Measurements from ENCODE around the gene GAS2L1.
A peak's percentile ranks its signal among the peaks of the same experiment; 100 is the strongest.

GAS2L1 gene

GRCh38 chr22:29323641-29324040 lies 17.2 kb downstream of the GAS2L1 start:
- in situ Hi-C loops (cut with HindIII; ENCODE audit: low pct_ligation_motif_present, low sequenced_read_pairs) = no loop called here
- Histone ChIP-seq H3K27ac (no peak overlapping the region), H3K27me3 (replicated peaks) (no peaks in the 10 kb centered on the region), H3K4me3 (ENCODE audit: low read depth, low read length) (no peak overlapping the region), H3K36me3 (replicated peaks) (peaks cover 13% of the 10 kb centered on the region)
- no peak for DNase-seq
- no peak for TF ChIP-seq CTCF (IDR thresholded peaks at IDR 0.05; ENCODE audit: low read depth, low read length, missing control alignments)

DNA sequence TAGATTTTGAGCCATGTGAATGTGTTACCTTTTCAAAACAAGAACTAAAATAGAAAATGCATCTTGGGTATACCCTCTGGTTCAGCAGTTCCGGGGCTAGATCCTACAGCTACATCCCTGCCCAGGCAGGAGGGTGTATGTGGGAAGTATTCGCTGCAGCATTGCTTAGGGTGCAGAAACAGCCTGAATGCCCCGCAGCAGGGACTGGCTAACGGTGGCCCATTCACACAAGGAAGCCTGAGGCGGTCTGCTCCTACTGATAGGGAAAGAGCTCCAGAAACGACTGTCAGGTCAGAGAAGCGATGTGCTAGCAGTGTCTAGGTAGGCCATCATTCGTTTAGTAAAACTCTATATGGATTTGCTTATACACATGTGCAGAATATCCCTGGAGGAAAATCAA lies 18.9 kb downstream of the GAS2L1 start:
- Histone ChIP-seq H3K27ac (no peak overlapping the region), H3K36me3 (replicated peaks) (peaks cover 13% of the 10 kb centered on the region), H3K4me3 (ENCODE audit: low read depth, low read length) (no peak overlapping the region), H3K27me3 (replicated peaks) (no peaks in the 10 kb centered on the region)
- in situ Hi-C loops (cut with HindIII; ENCODE audit: low pct_ligation_motif_present, low sequenced_read_pairs) = no loop called here
- DNase-seq = no peak
- no peak for TF ChIP-seq CTCF (IDR thresholded peaks at IDR 0.05; ENCODE audit: low read depth, low read length, missing control alignments)

GRCh38 chr22:29325785-29326315 lies 19.4 kb downstream of the GAS2L1 start:
- in situ Hi-C loops (cut with HindIII; ENCODE audit: low pct_ligation_motif_present, low sequenced_read_pairs) = no loop called here
- no peak for TF ChIP-seq CTCF (IDR thresholded peaks at IDR 0.05; ENCODE audit: low read depth, low read length, missing control alignments)
- H3K27ac ChIP-seq = no peak overlapping the region
- H3K27me3 ChIP-seq (replicated peaks) = no peaks in the 10 kb centered on the region
- H3K36me3 ChIP-seq (replicated peaks) = peaks cover 13% of the 10 kb centered on the region
- no peak for DNase-seq
- no peak overlapping the region for H3K4me3 ChIP-seq (ENCODE audit: low read depth, low read length)

GRCh38 chr22:29326481-29326880 lies 20.0 kb downstream of the GAS2L1 start:
- TF ChIP-seq CTCF (IDR thresholded peaks at IDR 0.05; ENCODE audit: low read depth, low read length, missing control alignments) = no peak
- Histone ChIP-seq H3K27me3 (replicated peaks) (no peaks in the 10 kb centered on the region), H3K36me3 (replicated peaks) (peaks cover 13% of the 10 kb centered on the region), H3K4me3 (ENCODE audit: low read depth, low read length) (no peak overlapping the region), H3K27ac (no peak overlapping the region)
- DNase-seq = no peak
- in situ Hi-C loops (cut with HindIII; ENCODE audit: low pct_ligation_motif_present, low sequenced_read_pairs) = no loop called here

DNA sequence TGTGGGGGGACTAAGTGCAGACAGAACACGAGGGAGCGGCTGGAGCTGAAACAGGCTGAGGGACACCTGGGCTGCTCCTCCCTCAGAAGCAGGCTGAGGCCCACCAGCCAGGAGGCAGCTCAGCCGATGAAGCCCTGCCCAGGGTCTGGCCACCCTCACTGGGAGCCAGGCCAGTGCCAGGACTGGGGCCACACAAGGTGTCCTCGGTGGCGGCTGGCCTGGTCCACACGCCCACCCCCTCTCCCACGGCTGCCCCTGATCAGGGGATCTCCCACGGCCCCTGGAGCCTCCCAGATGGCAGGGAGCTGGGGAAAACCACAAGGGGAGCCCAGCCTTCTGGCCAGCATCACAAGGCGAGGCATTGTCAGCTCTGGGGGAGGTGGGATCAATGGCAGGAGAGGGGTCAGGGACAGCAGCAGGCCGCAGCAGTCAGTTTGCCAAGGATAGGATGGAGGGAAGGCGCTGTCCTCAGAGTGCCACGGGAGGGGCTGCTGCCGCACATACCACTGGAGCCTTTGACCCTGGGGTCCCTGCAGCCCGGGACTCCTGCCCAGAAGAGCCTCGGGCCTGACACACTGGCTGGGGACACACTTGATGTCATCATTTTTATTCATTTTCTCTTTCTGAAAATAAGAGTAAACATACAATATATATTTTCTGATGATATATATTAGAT lies 20.8 kb downstream of the GAS2L1 start:
- peaks cover 14% of the 10 kb centered on the region for H3K36me3 ChIP-seq (replicated peaks)
- no peak overlapping the region for H3K27ac ChIP-seq
- DNase-seq = no peak
- TF ChIP-seq CTCF (IDR thresholded peaks at IDR 0.05; ENCODE audit: low read depth, low read length, missing control alignments) = no peak
- H3K27me3 ChIP-seq (replicated peaks) = no peaks in the 10 kb centered on the region
- no peak overlapping the region for H3K4me3 ChIP-seq (ENCODE audit: low read depth, low read length)
- in situ Hi-C loops (cut with HindIII; ENCODE audit: low pct_ligation_motif_present, low sequenced_read_pairs) = no loop called here

GRCh38 chr22:29328055-29328454 lies 21.6 kb downstream of the GAS2L1 start:
- peak; percentile 37 for TF ChIP-seq CTCF (IDR thresholded peaks at IDR 0.05; ENCODE audit: low read depth, low read length, missing control alignments)
- DNase-seq = no peak
- Histone ChIP-seq H3K36me3 (replicated peaks) (peaks cover 18% of the 10 kb centered on the region), H3K27me3 (replicated peaks) (no peaks in the 10 kb centered on the region), H3K27ac (no peak overlapping the region), H3K4me3 (ENCODE audit: low read depth, low read length) (no peak overlapping the region)
- in situ Hi-C loops (cut with HindIII; ENCODE audit: low pct_ligation_motif_present, low sequenced_read_pairs) = no loop called here

Data from brain microvascular endothelial cell (primary cell).